Mononuclear cell (primary cell): ENCODE measurements around the gene MGMT. TPM values are rescaled to one million over a fixed set of nuclear protein-coding genes. Genes with fewer than 3 reads are reported as not detected.

Experiments
- H3K27me3 ChIP-seq: 2 replicates; pipeline ENCODE4 v1.6.0; 2011; ENCODE audit warnings: low read length, control low read depth; ENCODE audit not compliant: insufficient read depth
- H3K4me1 ChIP-seq: 2 replicates; pipeline ENCODE4 v1.5.1; 2011; ENCODE audit warnings: mild to moderate bottlenecking, low read length, control low read depth; ENCODE audit not compliant: insufficient read depth
- H3K4me3 ChIP-seq: 2 replicates; pipeline ENCODE4 v1.5.1; 2011; ENCODE audit warnings: mild to moderate bottlenecking, low read length, moderate library complexity
- H3K9me3 ChIP-seq: 2 replicates; pipeline ENCODE4 v1.5.1; 2011; ENCODE audit warnings: low read depth, mild to moderate bottlenecking, control low read depth, low read length
- total RNA-seq: library from RNA; depleted of rRNA; stranded (reverse); fragments of >200 nt; gene quantifications from one replicate; pipeline ENCODE4 v1.2.3, GENCODE V29; 2012

MGMT gene
- total RNA-seq, 1 donor: 10.3 TPM

GRCh38 chr10:129653861-129654260, 186.8 kb downstream of the MGMT start:
- Histone ChIP-seq H3K9me3 (no peaks in the 10 kb centered on the region), H3K4me3 (no peak overlapping the region), H3K4me1 (no peaks in the 10 kb centered on the region), H3K27me3 (no peaks in the 10 kb centered on the region)

- Histone ChIP-seq H3K9me3 (no peaks in the 10 kb centered on the region), H3K27me3 (no peaks in the 10 kb centered on the region), H3K4me3 (no peak overlapping the region), H3K4me1 (no peaks in the 10 kb centered on the region)
Observed at GRCh38 chr10:129654461-129654860, 187.4 kb downstream of the MGMT start.

DNA sequence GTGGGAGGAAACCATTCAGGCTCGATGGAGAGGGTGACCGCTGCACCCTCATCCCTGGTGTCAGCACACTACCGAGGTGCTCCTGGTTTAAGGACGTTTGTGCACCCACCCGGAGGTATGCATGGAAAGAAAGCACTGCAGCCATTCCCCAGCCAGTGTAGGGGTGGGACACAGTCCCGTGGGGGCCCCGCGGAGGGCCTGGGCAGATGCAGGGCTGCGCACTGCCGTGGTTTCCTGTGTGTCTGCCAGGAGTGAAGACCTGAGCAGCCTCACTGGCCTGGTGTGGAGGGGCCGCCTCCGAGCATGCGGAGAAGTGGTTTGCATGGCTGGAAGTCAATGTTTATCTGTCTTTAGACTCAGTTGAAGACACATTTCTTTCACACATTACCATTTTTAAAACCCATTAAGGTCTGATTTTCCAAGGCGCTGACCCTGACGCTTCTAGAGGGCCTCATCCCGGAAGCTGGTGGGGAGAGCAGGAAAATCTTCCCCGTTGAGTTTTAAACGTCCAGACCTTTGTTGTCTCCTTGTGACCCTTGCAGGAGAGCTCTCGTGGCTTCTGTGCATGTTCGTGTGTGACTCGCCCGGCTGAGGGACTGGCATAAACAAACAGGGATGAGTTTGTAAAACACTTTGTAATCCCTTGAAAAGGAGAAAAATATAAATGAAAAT, 188.1 kb downstream of the MGMT start:
- no peaks in the 10 kb centered on the region for H3K9me3 ChIP-seq
- H3K27me3 ChIP-seq: no peaks in the 10 kb centered on the region
- no peak overlapping the region for H3K4me3 ChIP-seq
- no peaks in the 10 kb centered on the region for H3K4me1 ChIP-seq

DNA sequence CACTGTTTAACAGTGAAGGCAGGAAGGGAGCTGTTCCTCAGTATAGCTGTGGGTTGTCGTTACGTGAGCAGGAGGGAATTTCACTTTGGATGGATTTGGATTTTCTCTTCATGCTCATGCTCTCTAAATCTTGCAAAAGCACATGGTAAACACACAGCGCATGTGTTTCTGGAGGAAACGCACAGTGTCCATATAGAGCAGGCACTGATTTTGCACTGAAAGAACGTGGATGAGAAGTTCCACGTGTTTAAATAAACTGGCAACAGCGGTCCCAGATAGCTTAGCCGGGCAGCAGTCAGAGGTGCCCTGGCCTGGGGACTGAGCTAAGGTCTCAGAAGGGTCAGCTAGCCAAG, 188.6 kb downstream of the MGMT start:
- Histone ChIP-seq H3K4me3 (no peak overlapping the region), H3K9me3 (no peaks in the 10 kb centered on the region), H3K4me1 (no peaks in the 10 kb centered on the region), H3K27me3 (no peaks in the 10 kb centered on the region)

DNA sequence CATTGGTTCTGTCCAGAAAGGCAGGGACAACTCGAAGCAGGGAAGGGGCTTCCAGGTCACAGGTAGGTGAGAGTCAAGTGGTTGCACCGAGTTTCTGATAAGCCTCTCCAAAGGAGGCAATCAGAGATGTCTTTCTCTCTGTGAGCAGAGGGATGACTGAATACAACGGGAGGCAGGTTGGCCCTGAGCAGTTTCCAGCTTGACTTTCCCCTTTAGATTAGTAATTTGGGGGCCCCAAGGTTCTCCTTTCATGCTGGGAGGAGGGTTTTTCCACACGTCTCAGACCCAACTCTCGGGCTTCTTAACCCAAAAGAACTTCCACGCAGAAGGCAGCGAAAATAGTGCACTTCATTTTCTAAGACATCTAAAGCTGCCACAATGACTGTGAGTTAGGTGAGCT, 189.6 kb downstream of the MGMT start:
- no peaks in the 10 kb centered on the region for H3K4me1 ChIP-seq

DNA sequence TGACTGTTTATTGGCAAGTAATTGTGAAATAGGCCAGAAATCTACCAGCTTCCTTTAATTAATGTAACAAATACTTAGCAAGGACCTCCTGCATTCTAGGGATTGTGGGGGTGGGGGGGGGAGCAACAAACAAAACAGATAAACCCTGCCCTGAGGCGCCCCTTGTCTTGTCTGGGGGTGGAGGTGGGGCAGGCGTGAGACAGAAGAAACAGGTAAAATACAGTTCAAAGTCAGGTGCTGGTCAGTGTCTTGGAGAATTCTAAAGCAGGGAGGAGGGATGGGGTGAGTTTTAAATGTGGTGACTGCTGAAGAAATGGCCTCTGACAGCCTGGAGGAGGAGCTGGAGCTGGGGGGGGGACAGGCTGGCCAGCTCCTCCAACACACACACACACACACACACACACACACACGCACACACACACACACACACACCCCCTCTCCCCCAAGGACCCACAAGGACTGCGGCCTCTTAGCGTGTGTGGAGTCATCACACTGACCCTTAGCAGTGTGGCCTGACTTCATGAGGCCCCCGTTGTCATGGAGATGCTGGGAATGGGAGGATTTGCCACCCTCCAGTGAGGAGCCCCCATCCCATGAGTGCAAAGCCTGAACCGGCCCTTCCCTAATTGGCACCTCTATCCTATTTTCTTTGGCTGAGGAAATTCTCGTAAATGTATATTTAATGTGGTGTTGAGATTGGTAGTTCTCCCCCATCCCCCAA, 190.4 kb downstream of the MGMT start:
- H3K4me3 ChIP-seq: no peak overlapping the region
- H3K4me1 ChIP-seq: no peaks in the 10 kb centered on the region
- no peaks in the 10 kb centered on the region for H3K27me3 ChIP-seq
- H3K9me3 ChIP-seq: no peaks in the 10 kb centered on the region

More for the DNA sequence above, 189.6 kb downstream of the MGMT start:
- Histone ChIP-seq H3K9me3 (no peaks in the 10 kb centered on the region), H3K4me3 (no peak overlapping the region), H3K27me3 (no peaks in the 10 kb centered on the region)

GRCh38 chr10:129658376-129659072, 191.5 kb downstream of the MGMT start:
- Histone ChIP-seq H3K27me3 (no peaks in the 10 kb centered on the region), H3K4me3 (no peak overlapping the region), H3K4me1 (no peaks in the 10 kb centered on the region), H3K9me3 (no peaks in the 10 kb centered on the region)

DNA sequence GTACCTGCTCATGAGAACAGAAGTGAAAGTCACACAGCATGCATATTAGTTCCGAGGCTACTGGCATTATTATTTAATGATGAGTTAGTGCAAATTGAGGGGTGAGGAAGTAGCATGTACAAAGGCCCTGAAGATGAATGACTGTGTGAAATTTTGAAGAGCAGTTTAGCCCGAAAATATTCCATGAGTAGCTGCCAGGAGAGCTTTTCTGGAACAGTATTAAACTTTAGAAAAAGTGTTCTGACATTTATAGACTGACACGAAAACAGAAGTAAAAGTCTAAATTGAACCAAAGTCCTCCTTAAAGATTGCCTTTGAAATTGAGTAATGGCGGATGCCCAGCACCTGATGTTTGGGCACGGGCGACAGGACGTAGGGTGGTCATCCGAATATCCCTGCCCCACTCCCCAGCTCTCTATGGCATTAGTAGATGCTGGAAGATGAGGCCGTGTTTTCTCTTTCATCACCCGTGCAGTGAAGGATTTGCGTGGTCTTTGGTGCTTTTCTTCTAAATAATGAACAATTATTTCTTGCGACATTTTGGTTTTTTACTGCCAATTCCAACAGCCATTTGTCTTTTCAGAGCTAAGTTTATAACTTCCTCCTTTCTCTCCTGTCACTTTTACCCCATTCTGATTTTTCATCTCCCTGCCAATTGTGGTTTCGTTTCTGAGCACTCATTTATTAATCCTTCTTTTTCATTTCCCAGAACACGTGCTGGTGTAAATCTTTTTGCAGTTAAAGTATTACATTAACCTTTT, 192.6 kb downstream of the MGMT start:
- no peaks in the 10 kb centered on the region for H3K9me3 ChIP-seq
- no peak overlapping the region for H3K4me3 ChIP-seq
- no peaks in the 10 kb centered on the region for H3K27me3 ChIP-seq
- no peaks in the 10 kb centered on the region for H3K4me1 ChIP-seq

DNA sequence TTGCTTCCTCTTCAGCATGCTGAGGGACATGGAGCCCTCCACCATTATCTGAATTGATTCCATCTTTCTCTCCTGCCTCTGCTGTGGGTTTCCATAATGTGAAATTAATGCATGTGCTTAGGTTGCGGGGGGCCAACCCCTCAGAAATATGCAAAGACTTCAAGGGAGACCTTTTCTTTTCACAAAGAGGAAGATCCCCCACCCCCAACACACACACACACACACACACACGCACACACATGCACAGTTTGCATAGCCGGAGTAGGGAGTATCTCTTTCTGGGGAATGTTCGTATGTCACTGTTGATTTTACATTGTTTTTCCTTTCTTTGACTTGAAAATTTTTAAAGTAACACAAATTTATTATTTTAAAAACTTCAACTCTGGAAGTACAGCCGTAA, 193.5 kb downstream of the MGMT start:
- Histone ChIP-seq H3K27me3 (no peaks in the 10 kb centered on the region), H3K4me1 (no peaks in the 10 kb centered on the region), H3K9me3 (no peaks in the 10 kb centered on the region), H3K4me3 (no peak overlapping the region)

- no peaks in the 10 kb centered on the region for H3K27me3 ChIP-seq
- no peaks in the 10 kb centered on the region for H3K4me1 ChIP-seq
- H3K4me3 ChIP-seq: no peak overlapping the region
- H3K9me3 ChIP-seq: no peaks in the 10 kb centered on the region
Observed at GRCh38 chr10:129662426-129662825, 195.4 kb downstream of the MGMT start.

- no peaks in the 10 kb centered on the region for H3K4me1 ChIP-seq
- no peaks in the 10 kb centered on the region for H3K27me3 ChIP-seq
- H3K9me3 ChIP-seq: peaks cover 6% of the 10 kb centered on the region
- H3K4me3 ChIP-seq: no peak overlapping the region
Observed at GRCh38 chr10:129670124-129670523, 203.1 kb downstream of the MGMT start.

GRCh38 chr10:129673292-129673691, 206.3 kb downstream of the MGMT start:
- H3K4me1 ChIP-seq: no peaks in the 10 kb centered on the region
- H3K27me3 ChIP-seq: no peaks in the 10 kb centered on the region
- H3K4me3 ChIP-seq: no peak overlapping the region
- H3K9me3 ChIP-seq: peaks cover 6% of the 10 kb centered on the region

DNA sequence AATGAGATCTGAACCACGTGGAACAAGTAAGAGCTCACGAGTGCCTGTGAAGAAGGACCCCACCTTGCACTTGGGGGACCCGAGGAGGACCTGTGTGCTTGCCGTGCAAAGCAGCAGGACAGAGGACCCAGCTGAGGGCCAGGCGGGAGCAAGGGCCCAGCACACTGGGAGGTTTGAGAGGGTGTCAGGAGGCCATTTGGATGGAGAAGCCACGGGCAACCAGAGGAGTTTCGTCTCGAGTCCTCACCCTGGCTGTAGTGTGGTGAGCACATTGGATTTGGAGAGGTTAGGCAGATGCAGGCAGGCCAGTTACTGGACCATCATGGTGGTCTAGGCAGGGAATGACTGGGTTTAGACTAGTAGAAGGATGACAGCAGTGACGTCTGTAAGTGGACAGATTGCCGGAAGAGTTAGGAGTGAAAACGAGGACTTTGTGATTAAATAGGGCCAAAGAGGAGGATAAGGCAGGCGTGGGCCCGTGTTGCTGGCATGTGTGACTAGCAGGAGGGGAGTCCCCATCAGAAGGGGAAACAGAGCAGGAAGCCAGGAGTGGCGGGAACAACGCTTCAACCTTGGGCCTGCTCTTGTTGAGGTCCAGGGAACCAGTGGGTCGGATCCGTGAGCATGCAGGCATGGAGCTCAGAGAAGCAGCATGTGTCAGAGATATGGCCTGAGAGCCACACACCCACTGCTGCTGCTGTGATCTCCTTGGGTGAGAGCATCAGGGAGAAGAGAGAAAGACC, 208.2 kb downstream of the MGMT start:
- Histone ChIP-seq H3K9me3 (peaks cover under 1% of the 10 kb centered on the region), H3K4me1 (no peaks in the 10 kb centered on the region)

GRCh38 chr10:129676014-129676413, 209.0 kb downstream of the MGMT start:
- no peaks in the 10 kb centered on the region for H3K9me3 ChIP-seq
- no peaks in the 10 kb centered on the region for H3K27me3 ChIP-seq
- no peaks in the 10 kb centered on the region for H3K4me1 ChIP-seq
- H3K4me3 ChIP-seq: no peak overlapping the region

More for the DNA sequence above, 208.2 kb downstream of the MGMT start:
- no peak overlapping the region for H3K4me3 ChIP-seq
- H3K27me3 ChIP-seq: no peaks in the 10 kb centered on the region
